T-cell (primary cell): Measurements from ENCODE around the gene POLR2L. TPM values are rescaled to one million over a fixed set of nuclear protein-coding genes. Genes with fewer than 3 reads are reported as not detected.

Experiments
- ATAC-seq, 4 experiments: fragments of 200-7000 bp in 3 of 4; fragments of 150-1000 bp in 1 of 4; cut with Tn5 transposase; replicated peaks in 1 of 4; 1 replicate in 3 of 4; 2 replicates in 1 of 4; pipeline ENCODE4 v1.10.0; 2021; ENCODE audit warnings: moderate library complexity in 3 of 4, mild to moderate bottlenecking in 2 of 4, moderate number of reproducible peaks in 1 of 4
- CTCF ChIA-PET, 2 donors: fragments of 300-600 bp; sonication (Branson Sonifier 250); formaldehyde crosslinking; loops; one replicate each; lab custom pipeline; 2022; ENCODE audit warnings: antibody characterized with exemption in 2 of 2; lab: Charles Lee
- POLR2A ChIA-PET, 2 donors: fragments of 300-600 bp; sonication (Branson Sonifier 250); formaldehyde crosslinking; loops; one replicate each; lab custom pipeline; 2022; ENCODE audit warnings: antibody characterized with exemption in 2 of 2; lab: Charles Lee
- DNase-seq, 35 experiments: peaks; one replicate each; pipeline versions ENCODE4 v3.0.0 to v3.0.0-alpha.2; 2013 to 2023
- H3K27ac ChIP-seq: one replicate; pipeline ENCODE4 v1.5.1; 2013; ENCODE audit warnings: low read length
- H3K27me3 ChIP-seq, 2 experiments: replicated peaks in 1 of 2; 1 replicate in 1 of 2; 2 replicates in 1 of 2; pipeline versions ENCODE4 v1.6.1 to v1.7.0; 2013; ENCODE audit warnings: low read length in 1 of 2, mixed read lengths in 1 of 2; ENCODE audit not compliant: control insufficient read depth in 2 of 2, insufficient read depth in 2 of 2; ENCODE audit errors: extremely low read depth in 1 of 2
- H3K36me3 ChIP-seq, 2 donors: 1 replicate in 1 of 2; 2 replicates in 1 of 2; pipeline versions ENCODE4 v1.6.1 to v1.7.0; 2013; ENCODE audit warnings: low read length in 1 of 2; ENCODE audit not compliant: control insufficient read depth in 2 of 2, insufficient read depth in 1 of 2; ENCODE audit errors: extremely low read depth in 1 of 2
- H3K4me1 ChIP-seq, 2 experiments: 1 replicate in 1 of 2; 2 replicates in 1 of 2; pipeline versions ENCODE4 v1.6.1 to v1.7.0; 2013; ENCODE audit warnings: low read length in 2 of 2, mixed read lengths in 1 of 2; ENCODE audit not compliant: insufficient read depth in 2 of 2, control insufficient read depth in 1 of 2; ENCODE audit errors: extremely low read depth in 1 of 2
- H3K4me3 ChIP-seq, 2 donors: 1 replicate in 1 of 2; 2 replicates in 1 of 2; pipeline versions ENCODE4 v1.5.1 to v1.7.0; 2013; ENCODE audit warnings: mild to moderate bottlenecking in 2 of 2, low read length in 1 of 2, moderate library complexity in 1 of 2; ENCODE audit not compliant: control insufficient read depth in 1 of 2; ENCODE audit errors: extremely low read depth in 1 of 2
- H3K9me3 ChIP-seq: 2 replicates; pipeline ENCODE4 v1.7.0; 2013
- H3K27ac Mint-ChIP-seq, 2 donors: one replicate each; pipeline ENCODE4 v1.8.0; 2020 to 2021; ENCODE audit warnings: mild to moderate bottlenecking in 2 of 2, mixed read lengths in 2 of 2
- H3K27me3 Mint-ChIP-seq, 2 donors: one replicate each; pipeline ENCODE4 v1.8.0; 2021 to 2022; ENCODE audit warnings: mixed read lengths in 2 of 2
- H3K36me3 Mint-ChIP-seq: one replicate; pipeline ENCODE4 v1.8.0; 2021; ENCODE audit warnings: mixed read lengths
- H3K4me1 Mint-ChIP-seq, 3 donors: one replicate each; pipeline ENCODE4 v1.8.0; 2020 to 2022; ENCODE audit warnings: mixed read lengths in 3 of 3, mild to moderate bottlenecking in 1 of 3
- H3K4me3 Mint-ChIP-seq, 3 donors: one replicate each; pipeline ENCODE4 v1.8.0; 2020 to 2022; ENCODE audit warnings: mild to moderate bottlenecking in 3 of 3, mixed read lengths in 3 of 3, moderate library complexity in 3 of 3
- H3K9me3 Mint-ChIP-seq, 3 donors: one replicate each; pipeline ENCODE4 v1.8.0; 2020 to 2022; ENCODE audit warnings: mixed read lengths in 3 of 3
- WGBS: methylation state at CpG from one replicate; pipeline ENCODE4 v1.1.5; 2013; ENCODE audit warnings: missing lambda C conversion rate; ENCODE audit not compliant: insufficient coverage; 5-methylcytosine and 5-hydroxymethylcytosine counted together
- total RNA-seq, 35 experiments: library from RNA in 6 of 35; stranded (reverse) in 6 of 35; fragments of 120-200 nt in 1 of 35; gene quantifications; one replicate each; pipeline versions ENCODE4 v1.2.1 to v1.2.4 and lab custom pipeline; 2013 to 2026

Gene POLR2L
- total RNA-seq, 5 donors from 2014 or later (not counting 1 experiment from before 2014, with no cell fraction given): 34.2 to 73.9 (median 68.7) TPM

DNA sequence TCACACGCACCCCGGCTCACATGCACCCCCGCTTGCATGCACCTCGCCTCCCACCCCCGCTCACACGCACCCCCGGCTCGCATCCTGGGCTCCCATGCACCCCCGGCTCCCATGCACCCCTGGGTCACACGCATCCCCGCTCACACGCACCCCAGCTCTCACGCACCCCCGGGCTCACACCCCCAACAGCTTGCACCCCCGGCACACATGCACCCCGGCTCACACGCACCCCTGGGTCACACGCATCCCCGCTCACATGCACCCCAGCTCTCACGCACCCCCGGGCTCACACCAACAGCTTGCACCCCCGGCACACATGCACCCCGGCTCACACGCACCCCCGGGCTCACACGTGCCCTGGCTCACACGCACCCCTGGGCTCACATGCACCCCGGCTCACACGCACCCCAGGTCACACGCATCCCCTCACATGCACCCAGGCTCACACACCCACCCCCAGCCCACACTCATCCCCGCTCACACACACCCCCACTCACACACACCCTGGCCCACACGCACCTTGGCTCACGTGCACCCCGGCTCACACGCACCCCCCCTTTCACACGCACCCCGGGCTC lies 16.5 kb upstream of the POLR2L start:
- no peak for DNase-seq
- Histone ChIP-seq H3K27me3 (peaks cover 0 to 10% of the 10 kb centered on the region in 2 experiments), H3K4me3 (no peak overlapping the region), H3K4me1 (peaks cover 0 to 6% of the 10 kb centered on the region in 2 experiments), H3K9me3 (no peaks in the 10 kb centered on the region), H3K36me3 (no peaks in the 10 kb centered on the region), H3K27ac (no peak overlapping the region)
- Mint-ChIP-seq H3K9me3 (no peaks in the 10 kb centered on the region), H3K4me1 (peaks cover 0 to 4% (median 0%) of the 10 kb centered on the region in 3 donors), H3K4me3 (no peak overlapping the region), H3K27me3 (no peaks in the 10 kb centered on the region), H3K36me3 (no peaks in the 10 kb centered on the region), H3K27ac (no peak overlapping the region)
- CTCF ChIA-PET: no interaction called here
- POLR2A ChIA-PET: interaction anchor here in 1 of 2 donors (0.7 kb wide), 1 partner anchor 9 kb away, joined by 7 read pairs; no protein-coding TSS in a partner anchor
- 93% methylated on average over 25 of the region's 37 CpGs for WGBS
- no peak for ATAC-seq

- H3K9me3 Mint-ChIP-seq: no peaks in the 10 kb centered on the region
- ATAC-seq: no peak
- H3K27ac ChIP-seq: no peak overlapping the region
- H3K36me3 Mint-ChIP-seq: no peaks in the 10 kb centered on the region
- H3K4me3 ChIP-seq: no peak overlapping the region
- H3K27me3 Mint-ChIP-seq: no peaks in the 10 kb centered on the region
- CTCF ChIA-PET: no interaction called here
- H3K9me3 ChIP-seq: no peaks in the 10 kb centered on the region
- H3K4me1 ChIP-seq: peaks cover 0 to 6% of the 10 kb centered on the region in 2 experiments
- peaks cover 0 to 4% (median 0%) of the 10 kb centered on the region in 3 donors for H3K4me1 Mint-ChIP-seq
- no peak overlapping the region for H3K4me3 Mint-ChIP-seq
- WGBS: 89% methylated on average over 22 of the region's 27 CpGs
- POLR2A ChIA-PET: interaction anchor here in 1 of 2 donors (0.7 kb wide), 1 partner anchor 10 kb away, joined by 7 read pairs; no protein-coding TSS in a partner anchor
- no peak overlapping the region for H3K27ac Mint-ChIP-seq
- peaks cover 0 to 10% of the 10 kb centered on the region in 2 experiments for H3K27me3 ChIP-seq
- no peak for DNase-seq
- no peaks in the 10 kb centered on the region for H3K36me3 ChIP-seq
These were observed 15.9 kb upstream of the POLR2L start for GRCh38 chr11:858053-858761.

GRCh38 chr11:856397-856796 lies 14.1 kb upstream of the POLR2L start:
- no peaks in the 10 kb centered on the region for H3K9me3 Mint-ChIP-seq
- H3K4me1 Mint-ChIP-seq: peaks cover 0 to 4% (median 0%) of the 10 kb centered on the region in 3 donors
- no peak overlapping the region for H3K27ac Mint-ChIP-seq
- Histone ChIP-seq H3K4me3 (no peak overlapping the region), H3K27ac (no peak overlapping the region), H3K36me3 (no peaks in the 10 kb centered on the region), H3K4me1 (peaks cover 0 to 6% of the 10 kb centered on the region in 2 experiments), H3K27me3 (peaks cover 0 to 21% of the 10 kb centered on the region in 2 experiments), H3K9me3 (no peaks in the 10 kb centered on the region)
- H3K4me3 Mint-ChIP-seq: no peak overlapping the region
- no peaks in the 10 kb centered on the region for H3K36me3 Mint-ChIP-seq
- ChIA-PET CTCF (no interaction called here), POLR2A (no interaction called here)
- DNase-seq: no peak
- WGBS: 90% methylated on average over 4 of the region's 8 CpGs
- no peaks in the 10 kb centered on the region for H3K27me3 Mint-ChIP-seq
- ATAC-seq: no peak

DNA sequence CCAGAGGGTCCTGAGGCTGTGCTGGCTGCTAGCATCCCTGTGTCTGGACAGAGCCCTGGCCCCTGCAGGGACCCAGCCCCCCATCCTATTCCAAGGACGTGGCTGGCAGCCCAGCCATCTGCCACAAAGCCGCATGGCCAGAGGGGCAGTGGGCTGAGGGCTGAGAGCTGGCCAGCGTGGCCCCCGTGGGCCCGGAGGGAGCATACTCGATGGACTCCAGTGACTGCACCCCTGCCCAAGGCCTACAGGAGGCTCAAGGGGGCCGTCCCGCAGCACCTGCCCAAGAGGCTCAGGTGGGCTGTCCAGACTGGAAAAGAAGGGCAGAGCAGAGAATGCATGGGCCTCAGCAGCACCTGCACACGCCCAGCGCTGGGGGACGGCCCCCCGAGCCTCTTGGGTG lies 13.5 kb upstream of the POLR2L start:
- no peaks in the 10 kb centered on the region for H3K9me3 Mint-ChIP-seq
- Histone ChIP-seq H3K27me3 (peaks cover 0 to 27% of the 10 kb centered on the region in 2 experiments), H3K4me1 (peaks cover 0 to 6% of the 10 kb centered on the region in 2 experiments), H3K36me3 (no peaks in the 10 kb centered on the region), H3K9me3 (no peaks in the 10 kb centered on the region), H3K27ac (no peak overlapping the region), H3K4me3 (no peak overlapping the region)
- 91% methylated on average over 12 of the region's 12 CpGs for WGBS
- no peak overlapping the region for H3K27ac Mint-ChIP-seq
- DNase-seq: no peak
- H3K4me1 Mint-ChIP-seq: peaks cover 0 to 4% (median 0%) of the 10 kb centered on the region in 3 donors
- ATAC-seq: no peak
- ChIA-PET POLR2A (no interaction called here), CTCF (no interaction called here)
- H3K4me3 Mint-ChIP-seq: no peak overlapping the region
- no peaks in the 10 kb centered on the region for H3K27me3 Mint-ChIP-seq
- no peaks in the 10 kb centered on the region for H3K36me3 Mint-ChIP-seq

- H3K4me3 Mint-ChIP-seq: no peak overlapping the region
- no peaks in the 10 kb centered on the region for H3K9me3 Mint-ChIP-seq
- ChIA-PET POLR2A (no interaction called here), CTCF (no interaction called here)
- Histone ChIP-seq H3K4me1 (peaks cover 0 to 6% of the 10 kb centered on the region in 2 experiments), H3K36me3 (no peaks in the 10 kb centered on the region), H3K27me3 (peaks cover 0 to 30% of the 10 kb centered on the region in 2 experiments), H3K4me3 (no peak overlapping the region), H3K9me3 (no peaks in the 10 kb centered on the region), H3K27ac (no peak overlapping the region)
- 83% methylated on average over 7 of the region's 7 CpGs for WGBS
- DNase-seq (no peak), ATAC-seq (no peak)
- peaks cover 0 to 4% (median 0%) of the 10 kb centered on the region in 3 donors for H3K4me1 Mint-ChIP-seq
- no peak overlapping the region for H3K27ac Mint-ChIP-seq
- no peaks in the 10 kb centered on the region for H3K36me3 Mint-ChIP-seq
- H3K27me3 Mint-ChIP-seq: no peaks in the 10 kb centered on the region
These were observed 13.0 kb upstream of the POLR2L start for GRCh38 chr11:855330-855674.

GRCh38 chr11:854601-855329 lies 12.4 kb upstream of the POLR2L start:
- Mint-ChIP-seq H3K27ac (no peak overlapping the region), H3K27me3 (no peaks in the 10 kb centered on the region), H3K4me1 (peaks cover 0 to 4% (median 0%) of the 10 kb centered on the region in 3 donors), H3K36me3 (no peaks in the 10 kb centered on the region), H3K9me3 (no peaks in the 10 kb centered on the region), H3K4me3 (no peak overlapping the region)
- 88% methylated on average over 19 of the region's 20 CpGs for WGBS
- H3K9me3 ChIP-seq: no peaks in the 10 kb centered on the region
- H3K4me3 ChIP-seq: no peak overlapping the region
- peaks cover 0 to 8% of the 10 kb centered on the region in 2 experiments for H3K4me1 ChIP-seq
- no peak overlapping the region for H3K27ac ChIP-seq
- H3K27me3 ChIP-seq: peaks cover 0 to 28% of the 10 kb centered on the region in 2 experiments
- no peaks in the 10 kb centered on the region for H3K36me3 ChIP-seq
- CTCF ChIA-PET: no interaction called here
- POLR2A ChIA-PET: no interaction called here
- no peak for ATAC-seq
- no peak for DNase-seq
